K562 (cell line): Measurements from ENCODE around the gene ARHGEF26. TPM values are rescaled to one million over a fixed set of nuclear protein-coding genes. Genes with fewer than 3 reads are reported as not detected.

Source experiments
- ATAC-seq: fragments of 200-7000 bp; cut with Tn5 transposase; 3 replicates; pipeline ENCODE4 v1.9.1; 2020; ENCODE audit warnings: moderate library complexity
- BruUV-seq: library from RNA; stranded (reverse); fragments of 400-500 nt; replicated peaks from 2 replicates; lab custom pipeline; 2021; lab: Mats Ljungman, UMichigan
- CTCF ChIA-PET: fragments of 300-600 bp; formaldehyde crosslinking; extraction: SDS; loops from one replicate; lab custom pipeline; 2021; ENCODE audit warnings: low intra/inter-chr PET ratio; lab: Yijun Ruan, JAX
- POLR2A ChIA-PET: fragments of 300-600, 350-650 bp; sonication (Branson Sonifier 250); formaldehyde crosslinking; extraction: SDS; loops from one replicate; lab custom pipeline; 2021; ENCODE audit warnings: antibody characterized with exemption, inconsistent platforms; lab: Yijun Ruan, JAX
- DNase-seq, 4 experiments: peaks; one replicate each; pipeline versions ENCODE4 v3.0.0 to v3.0.0-alpha.2; 2011 to 2018; ENCODE audit warnings: low spot score in 3 of 4, mixed read lengths in 3 of 4; ENCODE audit errors: extremely low read depth in 1 of 4
- FAIRE-seq: peaks from 2 replicates; lab custom pipeline; 2011; peaks lifted over from hg19 to GRCh38; lab: Jason Lieb, UNC
- H2AFZ ChIP-seq: 2 replicates; pipeline ENCODE4 v1.6.0; 2011; ENCODE audit warnings: low read depth, low read length, control low read depth, inconsistent platforms
- H3K27ac ChIP-seq: fragments of 200-600 bp; 3 replicates; pipeline ENCODE4 v1.8.0; 2011; ENCODE audit warnings: low read depth, mild to moderate bottlenecking, control low read depth, inconsistent platforms, low read length, moderate library complexity, mixed read lengths; ENCODE audit errors: extremely low read depth
- H3K27me3 ChIP-seq, 2 experiments: fragments of 300-600 bp in 1 of 2; 2 replicates in 1 of 2; 3 replicates in 1 of 2; pipeline versions ENCODE4 v1.6.0 to v1.8.0; 2011; ENCODE audit warnings: inconsistent platforms in 2 of 2, low read length in 2 of 2, mild to moderate bottlenecking in 1 of 2, mixed read lengths in 1 of 2, moderate library complexity in 1 of 2; ENCODE audit not compliant: control insufficient read depth in 2 of 2, insufficient read depth in 2 of 2
- H3K36me3 ChIP-seq: fragments of 300-600 bp; 3 replicates; pipeline ENCODE4 v1.8.0; 2011; ENCODE audit warnings: mild to moderate bottlenecking, low read length, inconsistent platforms; ENCODE audit not compliant: control insufficient read depth, insufficient read depth
- H3K4me1 ChIP-seq, 2 experiments: fragments of 200-600 bp in 1 of 2; replicated peaks in 1 of 2; 2 replicates in 1 of 2; 3 replicates in 1 of 2; pipeline versions ENCODE4 v1.5.1 to v1.8.0; 2011; ENCODE audit warnings: inconsistent platforms in 2 of 2, low read length in 2 of 2, mild to moderate bottlenecking in 1 of 2, mixed read lengths in 1 of 2, moderate library complexity in 1 of 2; ENCODE audit not compliant: control insufficient read depth in 2 of 2, insufficient read depth in 2 of 2
- H3K4me2 ChIP-seq: 2 replicates; pipeline ENCODE4 v1.6.1; 2011; ENCODE audit warnings: low read length, control low read depth, inconsistent platforms, mixed read lengths; ENCODE audit not compliant: insufficient read depth
- H3K4me3 ChIP-seq: fragments of 200-600 bp; sonication (generic), shearing (Covaris generic); 2 replicates; pipeline ENCODE4 v1.5.1; 2016; ENCODE audit warnings: control low read depth, inconsistent platforms
- H3K79me2 ChIP-seq: fragments of 200-600 bp; 3 replicates; pipeline ENCODE4 v1.8.0; 2011; ENCODE audit warnings: low read length, inconsistent platforms; ENCODE audit not compliant: control insufficient read depth, insufficient read depth
- H3K9ac ChIP-seq, 2 experiments: 2 replicates each; pipeline versions ENCODE4 v1.6.0 to v1.6.1; 2011; ENCODE audit warnings: low read depth in 2 of 2, low read length in 2 of 2, control low read depth in 1 of 2, inconsistent platforms in 1 of 2, mild to moderate bottlenecking in 1 of 2, mixed read lengths in 1 of 2; ENCODE audit not compliant: insufficient read depth in 1 of 2
- H3K9me1 ChIP-seq: one replicate; pipeline ENCODE4 v1.6.0; 2011; ENCODE audit warnings: inconsistent platforms, mild to moderate bottlenecking, low read length, moderate library complexity; ENCODE audit not compliant: control insufficient read depth, insufficient read depth
- H3K9me3 ChIP-seq: replicated peaks from 2 replicates; pipeline ENCODE4 v1.5.1; 2011; ENCODE audit warnings: low read depth, low read length, inconsistent platforms; ENCODE audit not compliant: control insufficient read depth, insufficient read depth
- H4K20me1 ChIP-seq: replicated peaks from 2 replicates; pipeline ENCODE4 v1.6.1; 2011; ENCODE audit warnings: low read length, inconsistent platforms, mixed read lengths; ENCODE audit not compliant: control insufficient read depth, insufficient read depth
- CHD1 ChIP-seq: fragments of 200-600 bp; sonication (generic); IDR thresholded peaks from one replicate; pipeline ENCODE4 v1.6.1; 2012; ENCODE audit warnings: mild to moderate bottlenecking, moderate library complexity, low read length, inconsistent platforms
- HNRNPH1 ChIP-seq: fragments of 200-400 bp; formaldehyde crosslinking; optimal IDR thresholded peaks from 2 replicates; pipeline ENCODE3; 2017; ENCODE audit warnings: low read depth, mild to moderate bottlenecking, low read length, moderate library complexity
- JUN ChIP-seq, 2 experiments: sonication (generic) in 1 of 2; formaldehyde crosslinking in 1 of 2; IDR thresholded peaks; 2 replicates each; pipeline versions ENCODE4 v1.6.1 to v1.8.0; 2012 to 2022; ENCODE audit warnings: borderline replicate concordance in 2 of 2, mild to moderate bottlenecking in 2 of 2, improper control_type of control experiment in 1 of 2, low read depth in 1 of 2, low read length in 1 of 2, missing genetic modification reagents in 1 of 2
- SMARCA4 ChIP-seq: fragments of 450-650 bp; IDR thresholded peaks from 2 replicates; pipeline ENCODE4 v1.6.1; 2016
- WGBS: fragments of 100-300 bp; shearing (Covaris generic); methylation state at CpG from one replicate; pipeline ENCODE4 v1.1.6; 2016; ENCODE audit warnings: low coverage, mixed read lengths; ENCODE audit not compliant: insufficient coverage; ENCODE audit errors: missing lambda C conversion rate; 5-methylcytosine and 5-hydroxymethylcytosine counted together
- in situ Hi-C: fragments of 300-500 bp; cut with MboI; formaldehyde crosslinking; loops from 4 replicates; pipeline ENCODE4 v1.15.0; 2018; ENCODE audit warnings: inconsistent platforms, mixed read lengths
- intact Hi-C: fragments of 100-400 bp; cut with micrococcal nuclease; formaldehyde crosslinking; loops from 2 replicates; pipeline ENCODE4 v1.14.2; 2022
- polyA plus RNA-seq, 8 experiments: library from polyadenylated mRNA; depleted of rRNA in 4 of 8; stranded (reverse) in 5 of 8; unstranded in 3 of 8; fragments of >200 nt; fragmentation: Nextera tagmentation in 2 of 8; fragmentation: Illumina TruSeq in 1 of 8; extraction: Ambion mirVana in 2 of 8; extraction: Trizol in 1 of 8; gene quantifications; 2 replicates each; pipeline versions ENCODE4 v1.2.1 to v1.2.3, GENCODE V29; 2011 to 2014; ENCODE audit warnings: inconsistent platforms in 1 of 8, missing spikeins in 1 of 8
- total RNA-seq, 7 experiments: library from RNA; depleted of rRNA in 6 of 7; stranded (reverse); fragments of >200 nt in 6 of 7; fragmentation: Illumina TruSeq in 2 of 7; extraction: Trizol in 2 of 7; gene quantifications; 2 replicates each; pipeline versions ENCODE4 v1.2.1 to v1.2.3, GENCODE V29; 2011 to 2021; ENCODE audit warnings: low replicate concordance in 1 of 7
- TF ChIP-seq, protein P1 (sequence below): fragments of 250-450 bp; sonication (Bioruptor Pico); IDR thresholded peaks from 2 replicates; pipeline ENCODE4 v1.4.0; 2020; ENCODE audit warnings: borderline replicate concordance
- TF ChIP-seq, protein P2 (sequence below), 2 experiments: IDR thresholded peaks in 1 of 2; conservative IDR thresholded peaks in 1 of 2; 2 replicates each; pipeline ENCODE4 v1.6.1; 2016; ENCODE audit warnings: low read depth in 2 of 2, mild to moderate bottlenecking in 1 of 2, missing compliant biosample characterization in 1 of 2, missing genetic modification characterization in 1 of 2, moderate library complexity in 1 of 2

ARHGEF26 gene
- total and polyA plus RNA-seq, 9 of the 15 experiments (the other 6 are each of a cell fraction or from before 2014, with no cell fraction given) = 0.01 to 0.11 (median 0.04) TPM; not detected in 2

DNA sequence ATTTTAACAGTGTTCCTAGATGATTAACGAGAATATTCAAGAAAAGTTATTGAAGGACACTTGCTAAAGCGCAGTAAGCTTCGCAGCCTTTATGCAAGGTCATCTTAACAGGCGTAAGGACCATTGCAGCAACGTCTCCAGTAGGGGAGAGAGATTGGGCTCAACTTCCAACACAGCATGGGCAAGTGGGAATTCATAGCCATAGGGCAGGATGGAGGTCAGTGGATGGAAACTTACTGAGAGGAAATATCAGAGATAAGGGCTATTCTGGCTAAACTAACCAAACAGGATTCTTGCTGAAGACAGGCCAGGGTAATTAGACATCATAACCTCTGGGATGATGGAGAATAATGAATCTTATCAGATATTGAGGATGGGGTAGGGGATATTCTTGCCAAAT, 120.3 kb downstream of the ARHGEF26 start:
- Histone ChIP-seq H3K4me2 (no peak overlapping the region), H3K36me3 (no peaks in the 10 kb centered on the region), H3K9me3 (no peaks in the 10 kb centered on the region), H3K27me3 (no peaks in the 10 kb centered on the region; a peak in 2 of 5 replicates), H3K9ac (no peak overlapping the region), H3K27ac (no peak overlapping the region), H3K4me1 (no peaks in the 10 kb centered on the region), H4K20me1 (no peaks in the 10 kb centered on the region), H2AFZ (no peak overlapping the region), H3K4me3 (no peak overlapping the region), H3K9me1 (no peaks in the 10 kb centered on the region), H3K79me2 (no peaks in the 10 kb centered on the region)
- DNase-seq (no peak), FAIRE-seq (no peak), ATAC-seq (no peak)
- CTCF ChIA-PET = no interaction called here
- intact Hi-C loops (no loop called here), in situ Hi-C loops (no loop called here)
- TF ChIP-seq, protein P1, sequence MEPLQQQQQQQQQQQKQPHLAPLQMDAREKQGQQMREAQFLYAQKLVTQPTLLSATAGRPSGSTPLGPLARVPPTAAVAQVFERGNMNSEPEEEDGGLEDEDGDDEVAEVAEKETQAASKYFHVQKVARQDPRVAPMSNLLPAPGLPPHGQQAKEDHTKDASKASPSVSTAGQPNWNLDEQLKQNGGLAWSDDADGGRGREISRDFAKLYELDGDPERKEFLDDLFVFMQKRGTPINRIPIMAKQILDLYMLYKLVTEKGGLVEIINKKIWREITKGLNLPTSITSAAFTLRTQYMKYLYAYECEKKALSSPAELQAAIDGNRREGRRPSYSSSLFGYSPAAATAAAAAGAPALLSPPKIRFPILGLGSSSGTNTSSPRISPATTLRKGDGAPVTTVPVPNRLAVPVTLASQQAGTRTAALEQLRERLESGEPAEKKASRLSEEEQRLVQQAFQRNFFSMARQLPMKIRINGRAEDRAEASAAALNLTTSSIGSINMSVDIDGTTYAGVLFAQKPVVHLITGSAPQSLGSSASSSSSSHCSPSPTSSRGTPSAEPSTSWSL (CRISPR knock-in tag) = no peak
- TF ChIP-seq SMARCA4 (no peak), HNRNPH1 (no peak), JUN (IDR thresholded peaks at IDR 0.05; ENCODE audit: borderline replicate concordance, low read depth, low read length) (no peak), JUN (CRISPR knock-in tag; IDR thresholded peaks at IDR 0.05; ENCODE audit: borderline replicate concordance) (no peak), CHD1 (no peak)
- TF ChIP-seq, protein P2, sequence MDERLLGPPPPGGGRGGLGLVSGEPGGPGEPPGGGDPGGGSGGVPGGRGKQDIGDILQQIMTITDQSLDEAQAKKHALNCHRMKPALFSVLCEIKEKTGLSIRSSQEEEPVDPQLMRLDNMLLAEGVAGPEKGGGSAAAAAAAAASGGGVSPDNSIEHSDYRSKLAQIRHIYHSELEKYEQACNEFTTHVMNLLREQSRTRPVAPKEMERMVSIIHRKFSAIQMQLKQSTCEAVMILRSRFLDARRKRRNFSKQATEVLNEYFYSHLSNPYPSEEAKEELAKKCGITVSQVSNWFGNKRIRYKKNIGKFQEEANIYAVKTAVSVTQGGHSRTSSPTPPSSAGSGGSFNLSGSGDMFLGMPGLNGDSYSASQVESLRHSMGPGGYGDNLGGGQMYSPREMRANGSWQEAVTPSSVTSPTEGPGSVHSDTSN (CRISPR knock-in tag; IDR thresholded peaks at IDR 0.05; ENCODE audit: low read depth) = no peak
- TF ChIP-seq, protein P2 (tag; conservative IDR thresholded peaks at IDR 0.05; ENCODE audit: low read depth) = no peak
- 3% methylated on average over 5 of the region's 5 CpGs for WGBS
- POLR2A ChIA-PET = no interaction called here
- BruUV-seq = no TSS peak
